GM23248 (cell line): ENCODE data around the gene CPVL.

ENCODE experiments used
- EZH2 ChIP-seq: fragments of 200-600 bp; sonication (generic); IDR thresholded peaks from 2 replicates; pipeline ENCODE4 v1.6.1; 2018; ENCODE audit warnings: antibody characterized with exemption, mild to moderate bottlenecking; ENCODE audit not compliant: insufficient read depth, poor library complexity, severe bottlenecking
- EZH2phosphoT487 ChIP-seq: fragments of 200-600 bp; sonication (generic); IDR thresholded peaks from 2 replicates; pipeline ENCODE4 v1.6.1; 2018; ENCODE audit warnings: antibody characterized with exemption, moderate library complexity, mild to moderate bottlenecking, low read depth; ENCODE audit not compliant: insufficient read depth

DNA sequence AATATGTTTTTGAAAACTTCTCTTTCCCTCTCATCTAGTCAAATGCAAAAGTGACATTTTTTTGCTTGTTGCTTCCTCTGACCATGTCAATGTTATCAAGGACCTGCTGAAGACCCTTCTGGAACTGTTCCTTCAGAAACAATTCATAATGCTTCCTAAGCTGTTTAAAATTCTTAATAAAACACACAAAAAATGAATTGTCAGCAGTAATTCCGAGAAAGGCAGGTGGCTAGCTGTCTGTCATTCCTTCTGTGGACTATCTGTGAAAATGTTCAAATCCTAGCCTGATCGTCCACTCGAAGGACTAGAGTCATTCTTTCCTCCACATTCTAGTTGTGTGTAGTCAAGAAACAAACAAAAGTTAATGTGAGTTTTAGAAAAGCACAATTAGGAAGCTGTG lies 131.6 kb downstream of the CPVL start:
- TF ChIP-seq EZH2 (no peak), EZH2phosphoT487 (no peak)
